ENCODE data around the gene CBARP.

The CBARP gene

GRCh38 chr19:1252821-1253513, 15.2 kb upstream of the CBARP start:
- peak overlapping the region; percentile 70 to 89 for H3K27ac ChIP-seq (ENCODE audit: insufficient read depth in 1 of 2, low read depth in 1 of 2, low read length in 2 of 2, poor library complexity in 1 of 2, severe bottlenecking in 2 of 2)
- no peaks in the 10 kb centered on the region for H3K9me3 ChIP-seq (ENCODE audit: control extremely low read depth in 1 of 5, control insufficient read depth in 4 of 5, insufficient read depth in 2 of 5, low read depth in 1 of 5, low read length in 4 of 5)
- WGBS (ENCODE audit: insufficient coverage): 0% methylated on average over 6 of the region's 26 CpGs
- peak; percentile 90 to 96 (median 96) for DNase-seq
- no peaks in the 10 kb centered on the region for H3K27me3 ChIP-seq (replicated peaks in 2 of 5; ENCODE audit: control insufficient read depth in 4 of 5, insufficient read depth in 5 of 5, low read length in 4 of 5)
- peaks cover 3 to 47% (median 33%) of the 10 kb centered on the region in 4 experiments for H3K36me3 ChIP-seq (ENCODE audit: control insufficient read depth in 4 of 4, insufficient read depth in 4 of 4, low read length in 3 of 4)
- ChIA-PET CTCF (interaction anchor here (7.9 to 17.7 kb wide), 2 partner anchors 8 to 12 kb away, joined by 60 to 268 read pairs; no protein-coding TSS in a partner anchor), POLR2A (interaction anchor here (0.5 to 7.0 kb wide), 10 partner anchors 8 to 987 kb away, joined by 3 to 98 read pairs (median 4); partner anchors contain the start of genes CIRBP, FAM174C and POLR2E)
- peak overlapping the region in 6 of 7 experiments; percentile 40 to 84 (median 78) for H3K4me3 ChIP-seq (ENCODE audit: control insufficient read depth in 1 of 7, extremely low read depth in 1 of 7, insufficient read depth in 4 of 7, low read depth in 2 of 7, low read length in 6 of 7)
- peaks cover 0 to 68% (median 53%) of the 10 kb centered on the region in 4 experiments for H3K4me1 ChIP-seq (ENCODE audit: control extremely low read depth in 1 of 4, control insufficient read depth in 4 of 4, insufficient read depth in 4 of 4, low read length in 3 of 4)

- CTCF ChIA-PET: interaction anchor here (7.9 to 17.7 kb wide), 2 partner anchors 7 to 12 kb away, joined by 60 to 268 read pairs; no protein-coding TSS in a partner anchor
- Histone ChIP-seq H3K9me3 (ENCODE audit: control extremely low read depth in 1 of 5, control insufficient read depth in 4 of 5, insufficient read depth in 2 of 5, low read depth in 1 of 5, low read length in 4 of 5) (no peaks in the 10 kb centered on the region), H3K36me3 (ENCODE audit: control insufficient read depth in 4 of 4, insufficient read depth in 4 of 4, low read length in 3 of 4) (peaks cover 3 to 41% (median 30%) of the 10 kb centered on the region in 4 experiments), H3K4me1 (ENCODE audit: control extremely low read depth in 1 of 4, control insufficient read depth in 4 of 4, insufficient read depth in 4 of 4, low read length in 3 of 4) (peaks cover 0 to 67% (median 54%) of the 10 kb centered on the region in 4 experiments), H3K27me3 (replicated peaks in 2 of 5; ENCODE audit: control insufficient read depth in 4 of 5, insufficient read depth in 5 of 5, low read length in 4 of 5) (no peaks in the 10 kb centered on the region), H3K4me3 (ENCODE audit: control insufficient read depth in 1 of 7, extremely low read depth in 1 of 7, insufficient read depth in 4 of 7, low read depth in 2 of 7, low read length in 6 of 7) (peak overlapping the region in 6 of 7 experiments; percentile 32 to 84 (median 78)), H3K27ac (ENCODE audit: insufficient read depth in 1 of 2, low read depth in 1 of 2, low read length in 2 of 2, poor library complexity in 1 of 2, severe bottlenecking in 2 of 2) (peak overlapping the region; percentile 70 to 89)
- POLR2A ChIA-PET: interaction anchor here (1.1 to 7.0 kb wide), 7 partner anchors 8 to 121 kb away, joined by 3 to 98 read pairs (median 7); partner anchors contain the start of genes CIRBP and FAM174C
- 0% methylated on average over 22 of the region's 30 CpGs for WGBS (ENCODE audit: insufficient coverage)
- DNase-seq: peak; percentile 89 to 97 (median 97)
Measured at GRCh38 chr19:1252221-1252820, 14.5 kb upstream of the CBARP start.

- H3K4me1 ChIP-seq (ENCODE audit: control extremely low read depth in 1 of 4, control insufficient read depth in 4 of 4, insufficient read depth in 4 of 4, low read length in 3 of 4): peaks cover 0 to 60% (median 51%) of the 10 kb centered on the region in 4 experiments
- no peaks in the 10 kb centered on the region for H3K27me3 ChIP-seq (replicated peaks in 2 of 5; ENCODE audit: control insufficient read depth in 4 of 5, insufficient read depth in 5 of 5, low read length in 4 of 5)
- ChIA-PET POLR2A (interaction anchor here (7.0 kb wide), 1 partner anchor 16 kb away, joined by 98 read pairs; the partner anchor contains the start of gene CIRBP), CTCF (interaction anchor here (7.9 kb wide), 1 partner anchor 13 kb away, joined by 60 read pairs; no protein-coding TSS in a partner anchor)
- DNase-seq: peak in 2 of 3 donors; percentile 61 to 74
- 6% methylated on average over 30 of the region's 41 CpGs for WGBS (ENCODE audit: insufficient coverage)
- no peaks in the 10 kb centered on the region for H3K9me3 ChIP-seq (ENCODE audit: control extremely low read depth in 1 of 5, control insufficient read depth in 4 of 5, insufficient read depth in 2 of 5, low read depth in 1 of 5, low read length in 4 of 5)
- H3K27ac ChIP-seq (ENCODE audit: insufficient read depth in 1 of 2, low read depth in 1 of 2, low read length in 2 of 2, poor library complexity in 1 of 2, severe bottlenecking in 2 of 2): peak overlapping the region; percentile 50 to 89
- H3K4me3 ChIP-seq (ENCODE audit: control insufficient read depth in 1 of 7, extremely low read depth in 1 of 7, insufficient read depth in 4 of 7, low read depth in 2 of 7, low read length in 6 of 7): peak overlapping the region; percentile 70 to 87 (median 79)
- H3K36me3 ChIP-seq (ENCODE audit: control insufficient read depth in 4 of 4, insufficient read depth in 4 of 4, low read length in 3 of 4): peaks cover 2 to 34% (median 25%) of the 10 kb centered on the region in 4 experiments
Measured at GRCh38 chr19:1251330-1252220, 13.8 kb upstream of the CBARP start.

DNA sequence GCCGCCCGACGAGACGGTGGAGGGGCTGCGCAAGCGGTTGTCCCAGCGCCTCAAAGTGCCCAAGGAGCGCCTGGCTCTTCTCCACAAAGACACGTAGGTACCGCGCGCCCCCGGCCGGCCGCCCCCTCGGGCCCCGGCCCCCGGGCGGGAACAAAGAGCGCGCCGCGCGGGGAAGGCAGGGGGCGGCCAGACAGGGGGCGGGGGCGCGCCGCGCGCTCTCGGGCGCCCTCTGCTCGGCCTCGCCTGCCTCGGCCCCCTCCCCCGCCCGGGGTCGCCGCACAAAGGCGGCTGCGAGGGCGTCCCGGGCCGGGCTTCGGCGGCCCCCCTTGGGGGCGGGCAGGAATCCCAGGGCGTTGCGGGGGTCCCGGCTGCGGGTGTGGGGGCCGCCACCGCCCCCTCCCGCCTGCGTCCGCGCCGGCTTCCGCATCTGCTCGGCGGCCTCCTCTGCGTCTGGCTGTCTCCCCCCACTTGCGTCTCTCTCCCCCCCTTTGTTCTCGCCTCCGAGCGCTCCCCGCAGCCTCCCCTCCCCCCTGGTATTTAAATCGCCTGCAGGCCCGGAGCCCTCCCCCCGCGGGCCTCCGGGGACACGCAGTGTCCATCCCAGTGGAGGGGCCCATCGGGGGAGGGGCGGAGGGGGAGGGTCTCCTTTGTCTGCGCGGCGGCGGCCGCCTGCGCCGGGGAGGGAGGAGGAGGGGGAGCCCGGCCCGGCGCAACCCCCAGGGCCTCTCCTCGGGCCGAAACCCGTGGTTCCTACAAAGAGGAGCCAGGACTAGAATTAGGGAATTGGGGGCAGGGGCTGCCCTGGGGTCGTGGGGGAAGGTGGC, 12.8 kb upstream of the CBARP start:
- H3K36me3 ChIP-seq (ENCODE audit: control insufficient read depth in 4 of 4, insufficient read depth in 4 of 4, low read length in 3 of 4): peaks cover 0 to 27% (median 20%) of the 10 kb centered on the region in 4 experiments
- peak overlapping the region; percentile 50 to 89 for H3K27ac ChIP-seq (ENCODE audit: insufficient read depth in 1 of 2, low read depth in 1 of 2, low read length in 2 of 2, poor library complexity in 1 of 2, severe bottlenecking in 2 of 2)
- no peaks in the 10 kb centered on the region for H3K27me3 ChIP-seq (replicated peaks in 2 of 5; ENCODE audit: control insufficient read depth in 4 of 5, insufficient read depth in 5 of 5, low read length in 4 of 5)
- H3K4me3 ChIP-seq (ENCODE audit: control insufficient read depth in 1 of 7, extremely low read depth in 1 of 7, insufficient read depth in 4 of 7, low read depth in 2 of 7, low read length in 6 of 7): peak overlapping the region; percentile 70 to 87 (median 79)
- no peaks in the 10 kb centered on the region for H3K9me3 ChIP-seq (ENCODE audit: control extremely low read depth in 1 of 5, control insufficient read depth in 4 of 5, insufficient read depth in 2 of 5, low read depth in 1 of 5, low read length in 4 of 5)
- POLR2A ChIA-PET: interaction anchor here (2.6 to 7.0 kb wide), 2 partner anchors 17 to 19 kb away, joined by 22 to 98 read pairs; partner anchors contain the start of gene CIRBP
- peak in 2 of 3 donors; percentile 65 to 74 for DNase-seq
- CTCF ChIA-PET: interaction anchor here (7.9 kb wide), 1 partner anchor 14 kb away, joined by 60 read pairs; no protein-coding TSS in a partner anchor
- under 1% methylated on average over 62 of the region's 90 CpGs for WGBS (ENCODE audit: insufficient coverage)
- H3K4me1 ChIP-seq (ENCODE audit: control extremely low read depth in 1 of 4, control insufficient read depth in 4 of 4, insufficient read depth in 4 of 4, low read length in 3 of 4): peaks cover 0 to 56% (median 50%) of the 10 kb centered on the region in 4 experiments

DNA sequence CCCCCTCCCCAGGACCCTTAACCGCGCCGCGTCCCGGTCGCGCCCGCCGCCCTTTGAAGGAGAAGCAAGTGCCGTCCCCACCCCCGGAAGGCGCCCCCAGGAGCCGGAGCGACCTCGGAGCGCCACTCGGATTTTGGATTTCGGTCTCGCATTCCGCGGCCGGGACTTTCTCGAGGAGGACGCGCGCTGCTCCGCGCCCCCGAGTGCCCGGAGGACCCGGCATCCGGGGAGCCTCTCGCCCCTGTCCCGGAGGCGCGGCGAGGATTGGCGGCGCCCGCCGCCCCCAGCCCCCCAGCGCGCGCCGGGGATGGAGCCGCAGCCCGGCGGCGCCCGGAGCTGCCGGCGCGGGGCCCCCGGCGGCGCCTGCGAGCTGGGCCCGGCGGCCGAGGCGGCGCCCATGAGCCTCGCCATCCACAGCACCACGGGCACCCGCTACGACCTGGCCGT, 12.2 kb upstream of the CBARP start:
- ChIA-PET POLR2A (interaction anchor here (1.8 to 2.6 kb wide), 2 partner anchors 16 to 19 kb away, joined by 19 to 22 read pairs; partner anchors contain the start of gene CIRBP), CTCF (no interaction called here)
- Histone ChIP-seq H3K9me3 (ENCODE audit: control extremely low read depth in 1 of 5, control insufficient read depth in 4 of 5, insufficient read depth in 2 of 5, low read depth in 1 of 5, low read length in 4 of 5) (no peaks in the 10 kb centered on the region), H3K36me3 (ENCODE audit: control insufficient read depth in 4 of 4, insufficient read depth in 4 of 4, low read length in 3 of 4) (peaks cover 0 to 26% (median 13%) of the 10 kb centered on the region in 4 experiments), H3K4me3 (ENCODE audit: control insufficient read depth in 1 of 7, extremely low read depth in 1 of 7, insufficient read depth in 4 of 7, low read depth in 2 of 7, low read length in 6 of 7) (peak overlapping the region; percentile 70 to 87 (median 79)), H3K27me3 (replicated peaks in 2 of 5; ENCODE audit: control insufficient read depth in 4 of 5, insufficient read depth in 5 of 5, low read length in 4 of 5) (no peaks in the 10 kb centered on the region), H3K4me1 (ENCODE audit: control extremely low read depth in 1 of 4, control insufficient read depth in 4 of 4, insufficient read depth in 4 of 4, low read length in 3 of 4) (peaks cover 0 to 55% (median 48%) of the 10 kb centered on the region in 4 experiments), H3K27ac (ENCODE audit: insufficient read depth in 1 of 2, low read depth in 1 of 2, low read length in 2 of 2, poor library complexity in 1 of 2, severe bottlenecking in 2 of 2) (peak overlapping the region in 1 of 2 experiments; percentile 89)
- WGBS (ENCODE audit: insufficient coverage): under 1% methylated on average over 66 of the region's 67 CpGs
- DNase-seq: no peak

Data from common myeloid progenitor, CD34-positive (primary cell).